ENCODE results near the gene EFNB1. TPM values are rescaled to one million over a fixed set of nuclear protein-coding genes. Genes with fewer than 3 reads are reported as not detected.
"Not testable (repeated sequence)": the region's sequence is repeated elsewhere in the genome, so short reads cannot be mapped to it uniquely, and the experiment has no call there.

The EFNB1 gene
- total RNA-seq, 2 donors from 2014 or later, result 19.4 to 21.7 TPM

DNA sequence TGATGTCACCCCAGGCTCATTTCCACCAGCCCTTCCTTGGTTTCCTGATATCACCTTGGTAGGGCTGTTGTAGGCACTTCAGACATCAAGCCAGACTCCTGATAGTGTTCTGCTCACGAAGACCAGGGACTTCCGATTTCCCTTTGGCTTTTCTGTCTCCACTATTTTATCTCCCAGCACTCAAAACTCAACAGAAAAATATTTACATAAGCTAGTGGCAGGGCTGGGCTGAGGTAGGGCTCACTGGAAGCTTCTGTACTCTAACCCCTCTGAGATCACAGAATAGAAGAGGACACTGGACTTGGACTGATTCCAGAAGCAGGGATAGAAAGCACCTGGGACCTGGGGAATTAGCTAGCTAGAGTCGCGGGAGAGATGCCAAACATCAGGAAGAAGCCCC is 34.4 kb upstream of the EFNB1 start:
- ATAC-seq (ENCODE audit: insufficient number of reproducible peaks, low FRiP score, low read depth) (no peak), DNase-seq (ENCODE audit: low spot score) (no peak)

DNA sequence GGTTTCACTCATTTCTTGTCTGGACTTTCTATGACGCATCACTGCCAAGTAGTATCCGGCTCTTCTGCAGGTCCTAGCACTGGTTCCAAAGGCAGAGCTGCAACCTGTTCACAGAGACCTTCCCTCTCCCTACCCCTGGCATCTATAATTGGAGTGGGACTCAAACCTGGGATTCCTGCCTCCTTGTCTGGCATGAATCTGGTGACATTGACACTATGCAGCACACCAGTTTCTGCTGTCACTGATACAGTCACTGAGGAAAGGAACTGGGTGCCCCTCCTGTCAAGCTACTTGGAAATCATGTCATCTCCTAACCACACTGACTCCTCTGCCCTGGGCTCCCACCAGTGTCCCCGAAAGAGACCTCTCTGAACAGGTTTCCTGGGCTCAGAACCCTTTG is 33.1 kb upstream of the EFNB1 start:
- Histone ChIP-seq H3K4me1 (ENCODE audit: control insufficient read depth in 1 of 2, low read depth in 2 of 2) (no peaks in the 10 kb centered on the region), H3K4me3 (no peak overlapping the region), H3K9me3 (no peaks in the 10 kb centered on the region), H3K27ac (no peak overlapping the region), H3K27me3 (replicated peaks; ENCODE audit: insufficient read depth) (no peaks in the 10 kb centered on the region), H3K36me3 (no peaks in the 10 kb centered on the region)
- TF ChIP-seq, protein P1, sequence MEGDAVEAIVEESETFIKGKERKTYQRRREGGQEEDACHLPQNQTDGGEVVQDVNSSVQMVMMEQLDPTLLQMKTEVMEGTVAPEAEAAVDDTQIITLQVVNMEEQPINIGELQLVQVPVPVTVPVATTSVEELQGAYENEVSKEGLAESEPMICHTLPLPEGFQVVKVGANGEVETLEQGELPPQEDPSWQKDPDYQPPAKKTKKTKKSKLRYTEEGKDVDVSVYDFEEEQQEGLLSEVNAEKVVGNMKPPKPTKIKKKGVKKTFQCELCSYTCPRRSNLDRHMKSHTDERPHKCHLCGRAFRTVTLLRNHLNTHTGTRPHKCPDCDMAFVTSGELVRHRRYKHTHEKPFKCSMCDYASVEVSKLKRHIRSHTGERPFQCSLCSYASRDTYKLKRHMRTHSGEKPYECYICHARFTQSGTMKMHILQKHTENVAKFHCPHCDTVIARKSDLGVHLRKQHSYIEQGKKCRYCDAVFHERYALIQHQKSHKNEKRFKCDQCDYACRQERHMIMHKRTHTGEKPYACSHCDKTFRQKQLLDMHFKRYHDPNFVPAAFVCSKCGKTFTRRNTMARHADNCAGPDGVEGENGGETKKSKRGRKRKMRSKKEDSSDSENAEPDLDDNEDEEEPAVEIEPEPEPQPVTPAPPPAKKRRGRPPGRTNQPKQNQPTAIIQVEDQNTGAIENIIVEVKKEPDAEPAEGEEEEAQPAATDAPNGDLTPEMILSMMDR (IDR thresholded peaks at IDR 0.05), result no peak
- ATAC-seq (ENCODE audit: insufficient number of reproducible peaks, low FRiP score, low read depth) (no peak), DNase-seq (ENCODE audit: low spot score) (no peak)

More for the DNA sequence above, 34.4 kb upstream of the EFNB1 start:
- Histone ChIP-seq H3K9me3 (no peaks in the 10 kb centered on the region), H3K27ac (no peak overlapping the region), H3K4me1 (ENCODE audit: control insufficient read depth in 1 of 2, low read depth in 2 of 2) (no peaks in the 10 kb centered on the region), H3K27me3 (replicated peaks; ENCODE audit: insufficient read depth) (no peaks in the 10 kb centered on the region), H3K4me3 (no peak overlapping the region), H3K36me3 (no peaks in the 10 kb centered on the region)
- TF ChIP-seq, protein P1 (IDR thresholded peaks at IDR 0.05), result no peak

DNA sequence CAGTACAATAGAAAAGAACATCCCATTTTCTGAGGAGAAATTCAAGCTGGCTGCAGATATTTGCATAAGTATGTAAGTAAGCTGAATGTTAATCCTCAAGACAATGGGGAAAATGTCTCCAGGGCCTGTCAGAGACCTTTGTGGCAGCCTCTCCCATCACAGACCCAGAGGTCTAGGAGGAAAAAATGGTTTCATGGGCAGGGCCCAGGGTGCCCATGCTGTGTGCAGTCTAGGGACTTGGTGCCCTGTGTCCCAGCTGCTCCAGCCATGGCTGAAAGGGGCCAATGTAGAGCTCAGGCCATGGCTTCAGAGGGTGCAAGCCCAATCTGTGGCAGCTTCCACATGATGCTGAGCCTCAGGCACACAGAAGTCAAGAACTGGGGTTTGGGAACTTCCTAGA is 30.4 kb upstream of the EFNB1 start:
- ATAC-seq (ENCODE audit: insufficient number of reproducible peaks, low FRiP score, low read depth); DNase-seq (ENCODE audit: low spot score); H3K36me3 ChIP-seq; H3K9me3 ChIP-seq; H3K4me3 ChIP-seq; H3K4me1 ChIP-seq (ENCODE audit: control insufficient read depth in 1 of 2, low read depth in 2 of 2); H3K27ac ChIP-seq; H3K27me3 ChIP-seq (replicated peaks; ENCODE audit: insufficient read depth): not testable (repeated sequence)

DNA sequence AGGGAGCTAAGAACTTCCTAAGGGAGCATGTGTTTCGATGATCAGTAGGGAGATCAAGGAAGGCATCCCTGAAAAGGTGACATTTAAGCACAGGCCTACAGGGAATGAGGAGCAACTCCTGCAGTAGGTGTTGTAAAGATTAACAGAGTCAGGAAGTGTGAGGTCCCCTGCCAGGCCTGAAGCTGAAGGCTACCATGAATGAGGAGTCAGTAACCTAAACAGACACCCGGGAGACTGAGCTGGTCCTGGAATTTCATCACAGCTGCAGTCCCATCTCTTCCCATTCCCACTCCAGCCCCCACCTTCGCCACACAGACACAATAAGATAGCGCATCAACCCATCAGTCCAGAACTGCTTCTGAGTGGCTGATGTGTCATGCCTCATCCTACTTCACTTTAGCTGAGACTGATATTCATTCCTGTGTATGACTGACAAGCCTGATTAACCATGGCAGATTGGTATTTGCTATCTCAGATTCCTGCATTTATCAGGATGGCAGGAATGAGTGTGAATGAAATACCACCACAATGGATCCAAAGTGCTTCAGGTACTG is 27.0 kb upstream of the EFNB1 start:
- no peaks in the 10 kb centered on the region for H3K27me3 ChIP-seq (replicated peaks; ENCODE audit: insufficient read depth)
- no peak overlapping the region for H3K4me3 ChIP-seq
- ATAC-seq (ENCODE audit: insufficient number of reproducible peaks, low FRiP score, low read depth) (no peak), DNase-seq (ENCODE audit: low spot score) (no peak)
- no peaks in the 10 kb centered on the region for H3K4me1 ChIP-seq (ENCODE audit: control insufficient read depth in 1 of 2, low read depth in 2 of 2)
- H3K36me3 ChIP-seq, result no peaks in the 10 kb centered on the region
- H3K27ac ChIP-seq, result no peak overlapping the region
- TF ChIP-seq, protein P1 (IDR thresholded peaks at IDR 0.05), result no peak
- no peaks in the 10 kb centered on the region for H3K9me3 ChIP-seq

GRCh38 chrX:68807818-68808217 is 21.0 kb upstream of the EFNB1 start:
- DNase-seq (ENCODE audit: low spot score) (no peak), ATAC-seq (ENCODE audit: insufficient number of reproducible peaks, low FRiP score, low read depth) (no peak)
- H3K27ac ChIP-seq, result no peak overlapping the region
- H3K27me3 ChIP-seq (replicated peaks; ENCODE audit: insufficient read depth), result no peaks in the 10 kb centered on the region
- H3K4me1 ChIP-seq (ENCODE audit: control insufficient read depth in 1 of 2, low read depth in 2 of 2), result no peaks in the 10 kb centered on the region
- H3K36me3 ChIP-seq, result no peaks in the 10 kb centered on the region
- H3K4me3 ChIP-seq, result no peak overlapping the region
- TF ChIP-seq, protein P1 (IDR thresholded peaks at IDR 0.05), result no peak
- no peaks in the 10 kb centered on the region for H3K9me3 ChIP-seq

All from thoracic aorta (tissue), 2 donors.